Stimulated activated CD4-positive, alpha-beta T cell treated with anti-CD3 and anti-CD28 coated beads, Interleukin-4, amount 100 ng/mL, for 1 hour (primary cell): Measurements from ENCODE around the gene HSPA1B.
"Not testable (repeated sequence)": the region's sequence is repeated elsewhere in the genome, so short reads cannot be mapped to it uniquely, and the experiment has no call there.

ENCODE experiments used
- DNase-seq: peaks from one replicate; pipeline ENCODE4 v3.0.0-alpha.2; 2020

Gene HSPA1B

GRCh38 chr6:31799781-31800180 lies 27.8 kb upstream of the HSPA1B start:
- DNase-seq, result no peak

- not testable (repeated sequence) for DNase-seq
Observed at GRCh38 chr6:31801031-31801927, 26.3 kb upstream of the HSPA1B start.

- no peak for DNase-seq
Observed at GRCh38 chr6:31805939-31806469, 21.5 kb upstream of the HSPA1B start.

GRCh38 chr6:31806470-31807272 lies 20.9 kb upstream of the HSPA1B start, which contains the start of gene LSM2:
LSM2 (minus strand) TSS chr6:31806966; CDS start chr6:31806757, 209 bp downstream.
- peak; percentile 97 for DNase-seq

GRCh38 chr6:31808599-31808998 lies 18.9 kb upstream of the HSPA1B start:
- DNase-seq, result not testable (repeated sequence)

- no peak for DNase-seq
Observed at GRCh38 chr6:31811645-31812044, 15.9 kb upstream of the HSPA1B start.

GRCh38 chr6:31813465-31813849 lies 14.1 kb upstream of the HSPA1B start:
- no peak for DNase-seq

GRCh38 chr6:31814677-31815024 lies 12.9 kb upstream of the HSPA1B start:
- DNase-seq, result peak; percentile 68

GRCh38 chr6:31815025-31815838 lies 12.3 kb upstream of the HSPA1B start, which contains the start of the genes HSPA1A and HSPA1L:
HSPA1A (plus strand) TSS chr6:31815543; CDS start chr6:31815757, 214 bp downstream.
HSPA1L (minus strand) TSS chr6:31815283; CDS start chr6:31811972, 3,311 bp downstream.
- DNase-seq, result peak; percentile 53

GRCh38 chr6:31817133-31817928 lies 10.2 kb upstream of the HSPA1B start:
- DNase-seq, result not testable (repeated sequence)

- not testable (repeated sequence) for DNase-seq
Observed at GRCh38 chr6:31817929-31818511, 9.5 kb upstream of the HSPA1B start.

- no peak for DNase-seq
Observed at GRCh38 chr6:31819871-31820299, 7.7 kb upstream of the HSPA1B start.

- DNase-seq, result not testable (repeated sequence)
Observed at GRCh38 chr6:31820399-31820798, 7.1 kb upstream of the HSPA1B start.

GRCh38 chr6:31821301-31822035 lies 6.1 kb upstream of the HSPA1B start:
- peak; percentile 80 for DNase-seq

GRCh38 chr6:31822036-31822821 lies 5.3 kb upstream of the HSPA1B start:
- peak; percentile 62 for DNase-seq

- not testable (repeated sequence) for DNase-seq
Observed at GRCh38 chr6:31823592-31824196, 3.8 kb upstream of the HSPA1B start.

GRCh38 chr6:31825553-31825952 lies 2.0 kb upstream of the HSPA1B start:
- no peak for DNase-seq

GRCh38 chr6:31826793-31827285 lies 699 bp upstream of the HSPA1B start:
- no peak for DNase-seq
